ENCODE results near the gene CLDN3.

Gene CLDN3

DNA sequence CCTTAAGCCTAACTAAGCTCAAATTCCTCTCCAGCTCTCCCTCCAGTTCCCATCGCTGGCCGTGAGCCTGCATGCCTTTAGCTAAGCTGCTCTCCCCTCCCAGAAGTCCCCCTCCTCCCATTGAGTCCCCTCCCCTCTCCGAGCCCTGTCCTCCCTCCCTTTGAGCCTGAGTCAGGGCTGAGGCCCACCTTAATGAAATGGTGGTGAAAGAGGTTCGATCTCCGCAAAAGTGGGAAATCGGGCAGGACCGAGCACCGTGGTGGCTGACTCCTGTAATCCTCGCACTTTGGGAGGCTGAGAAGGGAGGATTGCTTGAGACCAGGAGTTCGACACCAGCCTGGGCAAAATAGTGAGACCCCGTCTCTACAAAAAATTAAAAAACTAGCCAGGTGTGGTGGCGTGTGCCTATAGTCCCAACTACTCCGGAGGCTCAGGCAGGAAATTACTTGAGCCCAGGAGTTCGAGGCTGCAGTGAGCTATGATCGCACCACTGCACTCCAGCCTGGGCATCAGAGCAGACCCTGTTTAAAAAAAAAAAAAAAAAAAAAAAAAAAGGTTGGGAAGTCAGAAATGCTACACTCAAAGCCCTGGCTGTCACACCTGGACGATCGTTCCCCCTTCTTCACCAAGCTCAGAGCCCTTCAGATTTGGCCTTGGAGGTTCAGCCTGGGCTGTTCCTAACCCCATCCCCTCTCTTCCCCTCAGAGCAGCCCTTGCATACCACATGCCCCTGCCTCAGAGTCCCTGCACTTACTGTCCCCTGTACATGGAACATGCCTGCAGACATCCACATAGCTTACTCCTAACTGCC lies 995 bp upstream of the CLDN3 start:
- no peak for DNase-seq

DNA sequence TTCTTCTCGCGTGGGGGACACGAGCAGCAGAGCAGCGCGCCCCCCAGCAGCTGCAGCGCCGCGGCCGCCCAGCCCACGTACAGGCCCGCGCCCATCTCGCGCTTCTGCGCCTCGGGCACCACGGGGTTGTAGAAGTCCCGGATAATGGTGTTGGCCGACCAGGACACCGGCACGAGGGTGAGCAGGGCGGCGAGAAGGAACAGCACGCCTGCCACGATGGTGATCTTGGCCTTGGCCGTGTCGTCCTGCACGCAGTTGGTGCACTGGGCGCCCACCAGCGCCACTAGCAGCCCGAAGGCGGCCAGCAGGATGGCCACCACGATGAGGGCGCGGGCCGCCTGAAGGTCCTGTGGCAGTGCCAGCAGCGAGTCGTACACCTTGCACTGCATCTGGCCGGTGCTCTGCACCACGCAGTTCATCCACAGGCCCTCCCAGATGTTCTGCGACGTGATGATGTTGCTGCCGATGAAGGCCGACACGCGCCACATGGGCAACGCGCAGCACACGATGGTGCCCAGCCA lies 529 bp downstream of the CLDN3 start:
- no peak for DNase-seq

DNA sequence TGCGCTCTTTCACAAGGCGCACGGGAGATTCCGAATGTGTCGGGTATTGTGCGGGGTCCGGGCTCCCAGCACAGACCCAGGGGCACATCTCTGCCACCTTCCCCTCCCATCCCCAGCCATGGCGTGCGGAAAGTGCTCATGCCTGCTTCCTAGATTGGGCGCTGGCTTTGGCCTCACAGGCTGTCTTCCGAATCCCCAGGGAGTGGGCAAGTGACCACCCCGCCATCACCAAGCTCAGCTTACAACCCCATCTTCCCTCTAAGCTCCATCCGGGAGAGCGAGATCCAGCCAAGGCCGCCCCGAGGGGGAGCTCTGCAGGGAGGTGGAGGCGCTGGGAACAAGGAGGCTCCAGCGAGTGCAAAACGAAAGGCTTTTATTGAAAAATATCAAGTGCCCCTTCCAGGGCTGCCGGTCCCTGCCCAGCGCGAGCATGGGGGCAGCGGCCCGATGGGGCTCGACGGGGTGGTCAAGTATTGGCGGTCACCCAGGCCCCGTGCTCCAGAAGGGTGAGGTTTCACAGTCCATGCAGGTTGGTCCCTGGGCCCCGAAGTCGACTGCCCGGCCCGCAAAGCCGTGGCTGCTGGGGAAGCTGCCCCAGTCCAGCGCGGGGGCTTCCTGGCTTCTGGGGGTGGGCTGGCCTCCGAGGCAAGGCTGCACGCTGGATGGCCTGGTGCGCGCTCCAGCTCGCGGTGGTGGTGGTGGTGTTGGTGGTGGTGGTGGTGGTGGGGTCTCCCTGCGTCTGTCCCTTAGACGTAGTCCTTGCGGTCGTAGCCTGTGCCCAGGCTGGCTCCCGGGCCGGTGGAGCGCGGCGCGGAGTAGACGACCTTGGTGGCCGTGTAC lies 1.2 kb downstream of the CLDN3 start:
- no peak for DNase-seq

DNA sequence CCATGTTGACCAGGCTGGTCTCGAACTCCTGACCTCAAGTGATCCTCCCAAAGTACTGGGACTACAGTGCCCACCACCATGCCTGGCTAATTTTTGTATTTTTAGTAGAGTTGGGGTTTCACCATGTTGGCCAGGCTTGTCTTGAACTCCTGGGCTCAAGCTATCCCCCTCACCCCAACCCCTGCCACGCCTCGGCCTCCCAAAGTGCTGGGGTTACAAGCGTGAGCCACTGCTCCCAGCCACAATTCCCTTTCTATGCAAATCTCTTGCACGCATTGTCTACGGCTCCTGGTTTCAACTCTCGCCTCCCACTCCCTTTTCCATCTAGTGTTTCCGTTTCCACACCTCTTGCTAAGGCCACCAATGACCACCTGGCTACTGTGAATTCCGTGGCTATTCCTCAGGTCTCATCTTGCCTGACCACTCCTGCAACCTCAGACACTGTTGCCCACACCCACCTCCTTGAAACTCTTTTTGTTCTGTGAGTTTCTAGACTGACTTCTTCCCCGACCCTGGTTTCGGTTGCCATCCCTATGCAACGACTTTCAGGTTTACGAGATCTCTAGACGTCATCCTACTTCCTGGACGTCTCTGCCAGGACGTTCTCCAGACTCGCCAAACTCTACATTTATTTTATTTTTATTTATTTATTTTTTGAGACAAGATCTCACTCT lies 3.4 kb downstream of the CLDN3 start:
- no peak for DNase-seq

DNA sequence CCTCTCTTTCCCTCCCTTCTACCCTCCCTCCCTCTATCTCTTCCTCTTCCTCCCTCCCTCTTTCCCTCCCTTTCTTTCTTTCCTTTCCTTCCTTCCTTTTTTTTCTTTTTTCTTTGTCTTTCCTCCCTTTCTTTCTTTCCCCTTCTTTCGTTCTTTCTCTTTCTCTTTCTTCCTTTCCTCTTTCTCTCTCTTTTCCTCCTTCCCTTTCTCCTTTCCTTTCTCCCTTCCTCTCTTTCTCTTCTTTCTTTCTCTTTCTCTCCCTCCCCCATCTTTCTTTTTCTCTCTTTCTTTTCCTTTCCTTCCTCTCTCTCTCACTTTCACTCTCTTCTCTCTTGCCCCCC lies 7.4 kb downstream of the CLDN3 start:
- no peak for DNase-seq

DNA sequence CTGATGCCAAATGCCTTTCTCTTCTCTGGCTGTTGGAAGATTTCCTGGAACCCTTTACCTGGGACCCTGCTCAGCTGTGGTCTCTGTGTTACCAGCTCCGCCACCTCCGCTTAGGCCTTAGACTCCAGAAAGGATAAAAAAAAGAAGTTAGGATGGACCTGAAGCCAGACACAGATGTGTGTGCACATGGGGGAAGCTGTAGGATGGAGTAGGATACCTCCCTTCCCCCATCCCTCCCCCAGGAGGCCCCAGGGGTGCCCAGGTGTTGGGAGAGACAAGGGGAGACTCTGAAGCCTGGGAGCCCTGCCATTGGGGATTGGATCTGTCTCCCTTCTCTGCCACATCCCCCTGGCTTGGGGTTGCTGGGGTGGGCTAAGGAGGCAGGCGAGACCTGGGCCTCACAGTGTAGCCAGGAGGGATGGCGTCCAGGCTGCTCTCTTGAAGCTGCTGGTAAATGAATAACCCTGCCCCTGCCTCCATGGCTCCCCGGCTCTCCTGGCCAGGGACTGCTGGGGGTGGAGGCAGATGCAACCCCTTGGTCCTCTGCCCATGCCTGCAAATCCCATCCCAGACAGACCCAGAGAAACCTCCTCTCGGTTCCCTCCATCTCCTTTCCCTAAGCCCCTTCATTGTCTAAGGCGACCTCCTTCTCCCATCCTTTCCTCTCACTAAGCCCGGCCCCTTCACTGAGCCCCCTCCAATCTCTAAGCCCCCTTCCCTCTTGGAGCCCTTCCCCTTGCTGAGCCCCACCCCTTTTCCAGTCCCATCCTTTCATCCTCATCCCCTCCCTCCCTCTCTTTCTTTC lies 8.0 kb downstream of the CLDN3 start:
- no peak for DNase-seq

DNA sequence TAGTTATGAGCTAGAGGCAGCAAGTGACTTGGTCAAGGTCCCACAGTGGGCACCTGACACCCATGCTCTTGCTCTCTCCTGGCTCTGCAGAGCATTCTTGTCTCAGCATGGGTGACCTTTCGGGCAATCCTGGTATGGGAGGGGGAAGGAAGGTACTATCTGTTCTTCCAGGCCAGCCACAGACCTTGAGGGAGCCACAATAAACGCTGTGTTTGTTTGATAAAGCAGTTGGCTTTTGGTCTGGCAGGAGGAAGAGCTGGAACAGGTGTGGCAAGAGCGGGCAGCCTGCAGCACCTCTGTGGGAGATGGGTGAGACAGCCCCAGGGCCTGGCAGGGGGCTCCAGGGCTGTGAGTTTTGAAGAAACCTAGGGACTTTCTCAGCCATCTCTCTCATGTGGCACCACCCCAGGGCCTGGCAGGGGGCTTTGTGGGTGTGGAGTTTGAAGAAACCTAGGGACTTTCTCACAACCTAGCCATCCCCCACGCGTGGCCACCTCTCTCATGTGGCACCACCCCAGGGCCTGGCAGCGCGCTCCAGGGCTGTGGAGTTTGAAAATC lies 11.4 kb downstream of the CLDN3 start:
- no peak for DNase-seq

DNA sequence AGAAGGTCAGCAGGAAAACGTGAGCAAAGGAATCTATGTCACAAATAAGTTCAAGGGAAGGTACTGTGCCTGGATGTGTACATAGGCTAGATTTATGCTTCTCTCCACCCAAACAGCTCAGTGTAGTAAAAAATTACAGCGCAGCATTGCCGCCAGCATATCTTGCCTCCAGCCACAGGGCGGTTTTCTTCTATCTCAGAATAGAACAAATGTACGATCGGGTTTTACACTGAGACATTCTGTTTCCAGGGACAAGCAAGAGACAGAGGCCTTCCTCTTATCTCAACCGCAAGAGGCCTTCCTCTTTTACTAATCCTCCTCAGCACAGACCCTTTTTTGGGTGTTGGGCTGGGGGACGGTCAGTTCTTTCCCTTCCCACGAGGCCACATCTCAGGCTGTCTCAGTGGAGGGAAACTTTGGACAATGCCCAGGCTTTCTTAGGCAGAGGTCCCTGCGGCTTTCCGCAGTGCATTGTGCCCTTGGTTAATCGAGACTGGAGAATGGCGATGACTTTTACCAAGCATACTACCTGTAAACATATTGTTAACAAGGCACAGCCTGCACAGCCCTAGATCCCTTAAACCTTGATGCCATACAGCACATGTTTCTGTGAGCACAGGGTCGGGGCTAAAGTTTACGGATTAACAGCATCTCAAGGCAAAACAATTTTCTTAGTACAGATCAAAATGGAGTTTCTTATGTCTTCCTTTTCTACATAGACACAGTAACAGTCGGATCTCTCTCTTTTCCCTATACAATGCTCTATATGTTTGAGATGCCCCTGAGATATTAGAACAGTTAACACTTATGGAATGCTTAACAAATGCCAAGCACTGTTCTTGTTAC lies 19.9 kb downstream of the CLDN3 start:
- no peak for DNase-seq

DNA sequence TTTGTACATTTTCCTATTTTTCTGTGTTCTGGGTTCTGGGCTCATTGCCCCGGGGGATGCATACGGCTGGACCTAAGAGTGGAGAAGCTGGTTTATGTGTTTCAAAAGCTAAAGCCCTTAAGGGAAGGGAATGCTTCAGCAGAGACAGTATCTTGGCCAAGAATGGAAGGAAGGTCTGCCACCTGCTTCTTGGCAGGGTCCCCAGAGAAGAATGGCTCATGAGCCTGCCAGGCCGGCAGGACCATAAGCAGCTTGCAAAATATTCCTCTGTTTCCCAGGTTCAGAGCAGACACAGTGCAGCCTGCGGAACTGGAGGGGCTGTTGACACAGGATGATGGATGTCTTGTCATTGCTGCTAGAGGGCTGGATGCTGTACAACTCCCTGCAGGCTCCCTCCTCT lies 23.7 kb downstream of the CLDN3 start:
- DNase-seq, result no peak

DNA sequence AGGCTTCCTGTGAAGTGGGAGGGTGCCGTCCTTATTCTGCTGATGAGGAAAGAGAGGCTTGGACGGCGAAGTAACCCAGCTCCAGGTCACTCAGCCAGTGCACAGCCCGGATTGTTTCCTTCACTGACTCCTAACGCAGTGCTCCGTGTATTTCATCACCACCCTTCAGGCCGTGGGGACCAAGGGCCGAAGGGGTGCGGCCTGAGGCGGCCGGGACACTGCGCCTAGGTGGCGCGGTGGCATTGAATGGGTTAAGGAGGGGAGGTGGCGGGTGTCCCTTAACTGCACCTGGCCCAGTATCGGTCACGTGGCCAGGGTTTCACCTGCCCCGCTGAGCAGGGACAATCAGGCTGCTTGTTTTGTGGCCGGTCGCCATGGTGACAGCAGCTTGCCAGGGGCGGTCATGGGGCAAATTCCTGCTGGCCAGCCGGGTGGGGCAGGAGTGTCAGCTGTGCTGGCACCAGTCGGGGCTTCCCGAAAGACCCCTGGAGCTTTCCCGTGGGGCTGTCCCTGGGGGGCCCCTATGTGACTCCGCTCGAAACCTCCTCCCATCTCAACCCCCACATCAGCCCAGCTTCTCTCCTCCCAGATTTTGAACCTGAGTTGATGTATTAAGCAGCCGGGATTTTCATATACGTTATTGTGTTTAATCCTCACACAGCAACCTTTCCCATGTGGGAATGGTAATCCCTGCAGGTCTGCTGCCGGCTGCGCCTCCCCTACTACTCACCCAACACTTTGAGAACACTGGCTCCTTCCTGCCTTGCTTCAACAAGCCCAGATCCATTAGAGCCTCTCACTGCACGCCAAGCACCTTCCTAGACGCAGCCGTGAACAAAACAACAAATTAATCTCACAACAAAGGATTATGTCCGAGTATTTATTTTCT lies 27.1 kb downstream of the CLDN3 start:
- DNase-seq, result no peak

DNA sequence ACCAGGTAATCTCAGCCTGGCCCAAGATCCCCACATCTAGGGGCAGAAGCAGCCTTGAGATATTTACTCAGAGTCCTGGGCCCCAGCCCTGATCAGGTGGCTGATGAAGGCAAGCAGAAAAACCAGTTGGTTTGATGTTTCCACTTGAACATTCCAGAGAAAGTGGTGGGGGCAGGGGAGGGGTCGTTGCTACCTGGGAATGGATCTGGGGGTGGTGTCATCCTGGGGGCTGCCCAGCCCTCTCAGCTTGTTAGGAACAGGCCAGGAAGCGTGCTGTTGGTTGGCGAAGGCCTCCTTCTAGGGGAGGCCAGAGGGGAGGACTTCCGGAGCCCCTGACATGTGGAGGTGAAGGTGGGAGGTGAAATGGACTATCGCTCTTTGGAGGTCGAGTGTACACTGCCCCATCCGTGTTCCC lies 27.7 kb downstream of the CLDN3 start:
- no peak for DNase-seq

DNA sequence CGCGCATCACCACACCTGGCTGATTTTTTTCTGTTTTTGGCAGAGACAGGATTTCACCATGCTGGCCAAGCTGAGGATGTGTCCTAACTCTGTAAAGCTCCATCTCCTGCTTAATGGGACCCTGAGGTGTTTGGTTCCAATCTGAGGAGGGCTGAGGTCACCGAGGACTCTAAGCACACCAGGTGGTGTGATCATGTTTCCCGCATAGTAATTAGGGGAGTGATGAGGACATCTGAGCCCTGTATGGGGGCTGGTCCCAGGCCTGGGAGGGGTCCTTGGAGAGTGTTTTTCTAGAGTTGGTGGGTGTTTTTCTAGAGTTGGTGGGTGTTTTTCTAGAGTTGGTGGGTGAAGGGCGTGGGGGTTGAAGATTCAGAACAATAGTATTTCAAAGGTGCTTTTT lies 28.5 kb downstream of the CLDN3 start:
- DNase-seq, result no peak

DNA sequence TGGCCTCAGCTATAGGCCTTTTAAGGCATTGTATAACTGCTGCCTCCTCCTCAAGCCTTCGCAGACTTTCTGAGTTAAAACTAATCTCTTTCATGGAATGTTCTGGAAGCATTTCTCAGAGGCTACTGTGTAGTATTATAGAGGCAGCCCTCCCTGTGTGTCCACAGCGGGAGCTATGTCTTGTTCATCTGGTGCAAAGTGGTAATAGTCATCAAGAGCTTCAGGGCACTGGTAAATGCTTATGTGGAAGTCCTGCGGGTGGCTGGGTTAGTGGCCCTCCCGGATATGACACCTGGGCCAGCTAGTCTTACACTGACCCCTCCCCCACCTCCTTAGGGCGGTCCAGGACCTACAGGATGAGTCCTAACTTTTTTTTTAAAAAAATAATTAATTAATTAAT lies 29.3 kb downstream of the CLDN3 start:
- no peak for DNase-seq

DNA sequence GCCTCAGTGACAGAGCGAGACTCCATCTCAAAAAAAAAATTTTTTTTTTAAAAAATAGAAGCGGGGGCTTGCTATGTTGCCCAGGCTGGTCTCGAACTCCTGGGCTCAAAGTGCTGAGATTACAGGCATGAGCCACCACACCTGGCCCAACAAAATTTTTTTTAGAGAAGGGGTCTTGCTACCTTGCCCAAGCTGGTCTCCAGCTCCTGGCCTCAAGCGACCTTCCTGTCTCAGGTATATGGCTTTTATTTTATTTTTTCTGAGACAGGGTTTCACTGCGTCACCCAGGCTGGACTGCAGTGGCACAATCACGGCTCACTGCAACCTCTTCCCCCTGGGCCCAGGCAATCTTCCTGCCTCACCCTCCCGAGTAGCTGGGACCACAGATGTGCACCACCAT lies 29.9 kb downstream of the CLDN3 start:
- DNase-seq, result no peak

DNA sequence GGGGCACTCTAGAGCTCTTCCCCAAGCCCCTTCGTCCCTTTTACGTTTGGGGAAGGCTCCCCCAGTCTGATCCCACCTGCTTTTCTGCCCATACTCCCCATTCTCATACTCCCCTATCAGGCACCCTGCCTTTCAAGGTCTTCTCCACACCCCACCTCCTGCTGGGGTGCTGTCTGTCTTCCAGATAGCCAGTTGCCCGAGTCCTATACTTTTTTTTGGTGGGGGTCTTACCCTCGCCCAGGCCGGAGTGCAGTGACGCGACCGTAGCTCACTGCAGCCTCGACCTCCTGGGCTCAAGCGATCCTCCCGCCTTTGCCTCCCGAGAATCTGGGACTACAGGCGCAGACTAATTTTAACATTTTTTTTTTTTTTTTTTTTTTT lies 30.7 kb downstream of the CLDN3 start:
- DNase-seq, result no peak

DNA sequence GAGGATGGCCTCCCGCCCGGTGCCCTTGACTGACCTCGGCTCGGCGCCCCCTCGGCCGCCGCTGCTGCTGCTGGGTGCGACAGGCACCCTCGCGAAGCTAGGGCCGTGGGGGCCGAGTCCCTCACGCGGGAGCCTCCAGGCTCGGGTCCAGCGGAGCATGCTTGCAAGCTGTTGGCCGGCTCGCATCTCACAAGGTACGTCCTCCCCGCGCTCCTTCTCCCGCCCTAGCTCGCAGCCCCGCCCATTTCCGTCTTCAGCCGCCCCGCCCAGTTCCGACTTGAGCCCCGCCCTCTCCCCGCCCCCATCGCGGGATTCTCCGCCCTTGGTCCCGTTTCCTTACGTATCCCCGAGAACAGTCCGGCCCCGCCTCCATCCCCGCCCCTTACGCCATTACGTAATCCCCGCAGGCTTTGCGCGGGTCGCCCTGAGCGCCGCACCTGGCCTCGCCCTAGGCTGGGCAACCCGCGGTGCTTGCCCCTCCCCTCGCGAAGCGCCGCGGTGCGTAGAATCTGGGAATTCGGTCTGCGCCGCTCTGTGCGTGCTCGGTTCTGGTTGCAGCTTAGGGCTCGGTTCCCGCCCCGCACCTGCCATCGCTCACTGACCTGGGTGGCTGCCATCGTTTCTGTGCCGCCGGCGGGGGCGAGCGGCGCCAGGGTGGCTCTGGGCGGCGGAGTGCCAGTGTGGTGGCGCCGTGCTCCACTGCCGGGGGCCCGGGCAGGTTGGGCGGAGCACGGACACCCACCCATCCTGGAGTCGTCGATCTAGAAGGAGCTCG lies 31.3 kb downstream of the CLDN3 start, which contains the start of gene ABHD11:
Gene ABHD11 (minus strand): TSS at position 191 of the 775 bp plus-strand sequence. CDS start 32 bp downstream, at position 159.
- peak; percentile 99 for DNase-seq

DNA sequence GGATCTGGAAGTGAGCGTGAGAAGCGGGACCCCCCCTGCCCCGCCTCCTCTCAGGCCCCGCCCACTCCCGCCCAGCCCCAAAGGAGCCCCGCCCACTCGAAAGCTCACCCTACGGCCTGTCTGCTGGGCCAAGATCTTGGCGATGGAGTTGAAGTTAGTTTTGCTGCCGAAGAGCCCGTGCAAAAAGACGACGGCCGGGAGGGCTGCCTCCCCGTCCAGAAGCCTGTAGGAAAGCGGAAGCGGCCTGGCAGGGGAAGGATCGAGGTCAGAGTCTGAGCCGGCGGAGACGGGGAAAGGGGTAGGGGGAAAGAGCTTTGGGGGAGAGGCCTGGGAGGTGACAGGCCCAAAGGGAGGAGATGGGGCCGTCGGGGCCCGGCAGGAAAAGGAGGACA lies 31.9 kb downstream of the CLDN3 start:
- peak; percentile 66 for DNase-seq

DNA sequence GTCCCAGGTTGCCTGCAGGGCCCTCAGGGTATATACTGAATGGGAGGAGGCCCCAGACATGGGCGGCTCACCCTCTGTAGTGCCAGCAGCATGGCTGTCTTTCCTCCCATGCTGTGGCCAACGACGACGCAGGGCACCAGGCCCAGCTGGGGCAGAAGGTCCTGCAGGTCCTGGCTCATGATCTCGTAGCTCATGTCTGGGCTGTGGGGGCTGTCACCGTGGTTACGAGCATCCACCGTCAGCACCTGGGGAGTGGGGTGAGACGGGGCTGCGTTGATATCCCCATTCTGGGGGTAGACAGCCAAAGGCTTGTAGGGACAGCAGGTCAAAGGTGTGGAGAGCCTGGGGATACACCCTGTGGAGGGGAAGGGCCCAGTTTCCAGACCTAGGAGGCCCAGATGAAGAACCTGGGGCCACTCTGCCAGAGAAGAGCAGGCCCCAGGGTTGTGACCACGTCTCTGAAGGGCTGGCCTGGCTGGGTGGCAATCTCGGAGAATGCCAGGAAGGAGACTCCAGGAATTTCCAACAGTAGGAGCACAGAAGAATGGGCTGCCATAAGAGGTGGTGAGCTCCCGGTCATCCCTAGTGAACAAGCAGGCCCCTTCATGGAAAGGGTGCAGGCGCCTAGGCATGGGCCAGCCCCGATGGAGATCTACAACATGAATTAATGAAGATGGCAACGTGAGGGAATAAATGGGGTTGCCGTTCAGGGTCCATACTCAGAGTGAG lies 32.4 kb downstream of the CLDN3 start:
- no peak for DNase-seq

DNA sequence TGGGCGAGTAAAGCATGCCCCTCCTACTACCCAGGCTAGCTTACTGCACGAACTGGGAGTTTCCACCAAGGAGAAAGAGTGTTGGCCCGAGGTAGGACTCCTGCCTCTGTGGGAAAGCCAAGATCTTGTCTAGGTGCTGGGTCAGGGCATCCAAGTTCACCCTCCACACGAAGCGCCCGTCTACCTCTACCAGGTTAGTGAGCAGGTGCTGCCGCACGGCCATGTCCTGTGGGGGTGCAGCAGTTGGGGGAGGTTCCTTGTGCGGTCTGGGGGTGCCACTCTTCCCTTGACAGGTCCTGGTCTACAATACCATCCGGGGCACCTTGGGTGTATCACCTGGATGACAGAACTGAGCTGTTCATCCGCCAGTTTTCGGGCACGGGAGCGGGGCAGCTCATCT lies 33.2 kb downstream of the CLDN3 start:
- no peak for DNase-seq

All from stimulated activated CD4-positive, alpha-beta T cell treated with anti-CD3 and anti-CD28 coated beads, Interleukin-4, amount 100 ng/mL, for 1 hour (primary cell).